Transverse colon (tissue), 4 donors: ENCODE data around the gene KRTAP4-7. TPM values are rescaled to one million over a fixed set of nuclear protein-coding genes. Genes with fewer than 3 reads are reported as not detected.

ENCODE experiments used
- DNase-seq: peaks from one replicate; pipeline ENCODE4 v3.0.0-alpha.2; 2019
- H3K27ac ChIP-seq, 4 donors: fragments of 200-600 bp; sonication (generic); 2 replicates each; pipeline ENCODE4 v1.5.1; 2016 to 2018; ENCODE audit warnings: inconsistent platforms in 4 of 4
- H3K27me3 ChIP-seq: fragments of 200-600 bp; sonication (generic); 2 replicates; pipeline ENCODE4 v1.5.1; 2017; ENCODE audit warnings: inconsistent platforms
- H3K36me3 ChIP-seq, 4 donors: fragments of 200-600 bp; sonication (generic); 2 replicates each; pipeline ENCODE4 v1.5.1; 2017 to 2019; ENCODE audit warnings: inconsistent platforms in 4 of 4
- H3K4me1 ChIP-seq, 4 donors: fragments of 200-600 bp; sonication (generic); 2 replicates each; pipeline ENCODE4 v1.5.1; 2017 to 2020; ENCODE audit warnings: inconsistent platforms in 4 of 4
- H3K4me3 ChIP-seq, 4 donors: fragments of 200-600 bp; sonication (generic); 1 replicate in 1 of 4; 2 replicates in 3 of 4; pipeline versions ENCODE4 v1.5.1 to v1.6.1; 2017 to 2019; ENCODE audit warnings: inconsistent platforms in 4 of 4
- H3K9me3 ChIP-seq, 2 donors: fragments of 200-600 bp; sonication (generic); 2 replicates each; pipeline ENCODE4 v1.5.1; 2017 to 2019; ENCODE audit warnings: inconsistent platforms in 2 of 2
- EP300 ChIP-seq: sonication (generic); formaldehyde crosslinking; IDR thresholded peaks from one replicate; pipeline ENCODE4 v1.6.1; 2017; ENCODE audit warnings: antibody characterized with exemption, low read depth
- POLR2A ChIP-seq: fragments of 450-650 bp; IDR thresholded peaks from one replicate; pipeline ENCODE4 v1.6.1; 2016; ENCODE audit warnings: antibody characterized with exemption, mild to moderate bottlenecking, moderate library complexity
- POLR2AphosphoS5 ChIP-seq, 3 donors: sonication (generic); formaldehyde crosslinking; IDR thresholded peaks; one replicate each; pipeline ENCODE4 v1.6.1; 2016; ENCODE audit warnings: antibody characterized with exemption in 3 of 3
- WGBS, 2 donors: methylation state at CpG; one replicate each; pipeline ENCODE4 v1.1.5; 2018; ENCODE audit warnings: low coverage in 1 of 2; 5-methylcytosine and 5-hydroxymethylcytosine counted together
- in situ Hi-C, 4 donors: fragments of 200-750 bp; cut with MboI; loops; one replicate each; pipeline versions ENCODE4 v1.15.0 to v1.15.1; 2017; ENCODE audit warnings: low sequenced_read_pairs in 3 of 4, low pct_ligation_motif_present in 1 of 4, low pct_unique_long_range_greater_than_20kb in 1 of 4
- intact Hi-C: fragments of 100-400 bp; cut with DNase I; formaldehyde crosslinking; loops from one replicate; pipeline ENCODE4 v1.15.1; 2023; ENCODE audit warnings: low total_unique reads
- total RNA-seq, 4 donors: library from RNA; depleted of rRNA; stranded (reverse); fragments of >200 nt; gene quantifications; one replicate each; pipeline ENCODE4 v1.1.0, GENCODE V29; 2016
- TF ChIP-seq, protein P1 (sequence below), 5 experiments: fragments of 200-600 bp in 3 of 5; fragments of 450-650 bp in 2 of 5; sonication (generic) in 3 of 5; IDR thresholded peaks; 1 replicate in 2 of 5; 2 replicates in 3 of 5; pipeline ENCODE4 v1.5.1; 2016 to 2017; ENCODE audit warnings: antibody characterized with exemption in 5 of 5, inconsistent platforms in 3 of 5, mild to moderate bottlenecking in 2 of 5, moderate library complexity in 1 of 5

The KRTAP4-7 gene
- total RNA-seq, 4 donors from 2014 or later = not detected

DNA sequence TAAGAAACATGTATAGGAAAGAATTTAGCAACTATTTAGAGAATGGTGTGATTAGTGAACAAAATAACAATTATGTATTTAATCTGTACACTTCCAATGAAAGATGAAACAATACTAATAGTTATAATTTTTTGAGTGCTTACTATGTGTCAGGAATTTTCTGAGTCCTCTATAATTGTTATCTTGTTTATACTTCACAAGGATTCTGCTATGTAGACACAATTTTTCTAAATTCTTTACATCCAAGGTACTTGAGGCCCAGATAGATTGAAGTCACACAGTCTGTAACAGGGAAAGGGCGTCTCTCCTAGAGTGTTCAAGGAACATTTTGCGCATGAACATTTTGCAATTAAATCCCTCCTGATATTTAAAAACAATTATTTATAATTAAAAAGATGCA, 41.1 kb downstream of the KRTAP4-7 start:
- Histone ChIP-seq H3K27ac (no peak overlapping the region), H3K4me1 (no peaks in the 10 kb centered on the region), H3K4me3 (no peak overlapping the region), H3K36me3 (no peaks in the 10 kb centered on the region), H3K9me3 (no peaks in the 10 kb centered on the region), H3K27me3 (peaks cover 12% of the 10 kb centered on the region)
- WGBS, 2 donors = 89 to 94% methylated on average over 2 of the region's 2 CpGs
- intact Hi-C loops (no loop called here), in situ Hi-C loops (no loop called here)
- no peak for DNase-seq
- TF ChIP-seq, protein P1, sequence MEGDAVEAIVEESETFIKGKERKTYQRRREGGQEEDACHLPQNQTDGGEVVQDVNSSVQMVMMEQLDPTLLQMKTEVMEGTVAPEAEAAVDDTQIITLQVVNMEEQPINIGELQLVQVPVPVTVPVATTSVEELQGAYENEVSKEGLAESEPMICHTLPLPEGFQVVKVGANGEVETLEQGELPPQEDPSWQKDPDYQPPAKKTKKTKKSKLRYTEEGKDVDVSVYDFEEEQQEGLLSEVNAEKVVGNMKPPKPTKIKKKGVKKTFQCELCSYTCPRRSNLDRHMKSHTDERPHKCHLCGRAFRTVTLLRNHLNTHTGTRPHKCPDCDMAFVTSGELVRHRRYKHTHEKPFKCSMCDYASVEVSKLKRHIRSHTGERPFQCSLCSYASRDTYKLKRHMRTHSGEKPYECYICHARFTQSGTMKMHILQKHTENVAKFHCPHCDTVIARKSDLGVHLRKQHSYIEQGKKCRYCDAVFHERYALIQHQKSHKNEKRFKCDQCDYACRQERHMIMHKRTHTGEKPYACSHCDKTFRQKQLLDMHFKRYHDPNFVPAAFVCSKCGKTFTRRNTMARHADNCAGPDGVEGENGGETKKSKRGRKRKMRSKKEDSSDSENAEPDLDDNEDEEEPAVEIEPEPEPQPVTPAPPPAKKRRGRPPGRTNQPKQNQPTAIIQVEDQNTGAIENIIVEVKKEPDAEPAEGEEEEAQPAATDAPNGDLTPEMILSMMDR (IDR thresholded peaks at IDR 0.05) = no peak
- TF ChIP-seq POLR2A (no peak), POLR2AphosphoS5 (IDR thresholded peaks at IDR 0.05) (no peak), EP300 (no peak)

DNA sequence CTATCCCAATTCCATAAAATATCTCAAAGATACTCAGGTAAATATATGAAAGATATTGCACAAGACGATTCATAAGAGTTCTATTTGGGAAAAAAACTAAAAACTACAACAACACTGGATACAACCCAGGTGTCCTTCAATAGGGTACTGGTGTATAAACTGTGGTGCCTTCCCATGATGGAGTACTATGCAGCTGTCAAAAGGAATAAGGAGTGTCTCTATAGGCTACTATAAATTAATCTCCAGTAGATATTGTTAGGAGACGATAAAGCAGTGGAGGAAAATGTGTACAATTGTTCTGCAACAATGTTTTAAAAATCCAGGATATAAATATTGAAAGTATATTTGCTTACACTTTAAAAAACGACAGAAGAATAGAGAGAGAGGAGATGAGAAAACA, 42.5 kb downstream of the KRTAP4-7 start:
- H3K36me3 ChIP-seq = no peaks in the 10 kb centered on the region
- H3K9me3 ChIP-seq = no peaks in the 10 kb centered on the region
- intact Hi-C loops = no loop called here
- peaks cover 12% of the 10 kb centered on the region for H3K27me3 ChIP-seq
- WGBS, 2 donors = 76 to 79% methylated on average over 3 of the region's 3 CpGs
- H3K27ac ChIP-seq = no peak overlapping the region
- no peak for TF ChIP-seq EP300
- no peak for TF ChIP-seq POLR2A
- no peak for TF ChIP-seq POLR2AphosphoS5 (IDR thresholded peaks at IDR 0.05)
- TF ChIP-seq, protein P1 (IDR thresholded peaks at IDR 0.05) = no peak
- in situ Hi-C loops = no loop called here
- no peak for DNase-seq
- no peak overlapping the region for H3K4me3 ChIP-seq
- H3K4me1 ChIP-seq = no peaks in the 10 kb centered on the region

DNA sequence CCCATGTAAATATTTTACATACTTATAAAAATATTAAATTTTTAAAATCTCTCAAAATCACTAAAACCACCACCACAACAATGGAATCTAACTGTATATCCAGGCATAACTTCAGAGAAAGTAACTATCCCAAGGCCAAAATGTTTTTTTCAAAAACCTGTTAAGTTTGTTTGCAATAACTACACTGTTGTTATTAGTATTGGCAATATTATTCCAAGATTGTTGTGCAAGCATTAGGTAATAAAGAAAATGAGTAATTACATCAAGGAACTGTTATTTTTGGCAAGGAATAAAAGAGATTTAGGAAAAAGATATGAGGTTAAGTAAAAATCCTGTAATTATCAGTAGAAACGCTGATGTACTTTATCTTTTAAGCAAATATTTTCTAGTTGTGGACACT, 43.4 kb downstream of the KRTAP4-7 start:
- Histone ChIP-seq H3K4me1 (no peaks in the 10 kb centered on the region), H3K27me3 (peaks cover 12% of the 10 kb centered on the region), H3K36me3 (no peaks in the 10 kb centered on the region), H3K27ac (no peak overlapping the region), H3K4me3 (no peak overlapping the region), H3K9me3 (no peaks in the 10 kb centered on the region)
- intact Hi-C loops (no loop called here), in situ Hi-C loops (no loop called here)
- 54 to 70% methylated on average over 1 of the region's 1 CpG for WGBS, 2 donors
- no peak for DNase-seq
- TF ChIP-seq EP300 (no peak), POLR2AphosphoS5 (IDR thresholded peaks at IDR 0.05) (no peak), POLR2A (no peak)
- TF ChIP-seq, protein P1 (IDR thresholded peaks at IDR 0.05) = no peak

DNA sequence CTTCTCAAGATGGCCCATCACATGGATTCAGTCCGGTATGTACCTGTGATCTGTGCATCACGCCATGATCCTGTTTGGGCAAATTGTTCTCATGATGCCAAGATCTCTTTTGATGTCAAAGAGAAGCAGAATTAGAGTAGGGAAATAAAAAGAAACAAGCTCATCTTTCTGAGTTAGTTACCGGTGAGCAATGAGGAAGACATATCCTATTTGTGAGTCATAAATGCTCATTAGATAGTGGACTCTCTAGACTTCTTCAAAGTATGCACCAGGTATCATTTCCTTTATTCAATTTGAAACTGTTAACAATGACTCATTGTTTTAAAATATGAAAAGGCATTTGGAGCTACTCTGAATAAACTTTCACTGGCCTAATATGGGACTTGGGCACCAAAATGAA, 48.0 kb downstream of the KRTAP4-7 start:
- no peaks in the 10 kb centered on the region for H3K9me3 ChIP-seq
- 0 to 78% methylated on average over 1 to 3 of the region's 3 CpGs for WGBS, 2 donors
- H3K36me3 ChIP-seq = no peaks in the 10 kb centered on the region
- no peak overlapping the region for H3K4me3 ChIP-seq
- DNase-seq = no peak
- peaks cover 5% of the 10 kb centered on the region for H3K27me3 ChIP-seq
- intact Hi-C loops (no loop called here), in situ Hi-C loops (no loop called here)
- TF ChIP-seq, protein P1 (IDR thresholded peaks at IDR 0.05) = no peak
- TF ChIP-seq EP300 (no peak), POLR2AphosphoS5 (IDR thresholded peaks at IDR 0.05) (no peak), POLR2A (no peak)
- no peaks in the 10 kb centered on the region for H3K4me1 ChIP-seq
- no peak overlapping the region for H3K27ac ChIP-seq
